ENCODE data around the gene ZPR1. TPM values are rescaled to one million over a fixed set of nuclear protein-coding genes. Genes with fewer than 3 reads are reported as not detected.

Gene ZPR1
- total RNA-seq, 6 experiments from 2014 or later, result 17.9 to 86.6 (median 30.2) TPM

DNA sequence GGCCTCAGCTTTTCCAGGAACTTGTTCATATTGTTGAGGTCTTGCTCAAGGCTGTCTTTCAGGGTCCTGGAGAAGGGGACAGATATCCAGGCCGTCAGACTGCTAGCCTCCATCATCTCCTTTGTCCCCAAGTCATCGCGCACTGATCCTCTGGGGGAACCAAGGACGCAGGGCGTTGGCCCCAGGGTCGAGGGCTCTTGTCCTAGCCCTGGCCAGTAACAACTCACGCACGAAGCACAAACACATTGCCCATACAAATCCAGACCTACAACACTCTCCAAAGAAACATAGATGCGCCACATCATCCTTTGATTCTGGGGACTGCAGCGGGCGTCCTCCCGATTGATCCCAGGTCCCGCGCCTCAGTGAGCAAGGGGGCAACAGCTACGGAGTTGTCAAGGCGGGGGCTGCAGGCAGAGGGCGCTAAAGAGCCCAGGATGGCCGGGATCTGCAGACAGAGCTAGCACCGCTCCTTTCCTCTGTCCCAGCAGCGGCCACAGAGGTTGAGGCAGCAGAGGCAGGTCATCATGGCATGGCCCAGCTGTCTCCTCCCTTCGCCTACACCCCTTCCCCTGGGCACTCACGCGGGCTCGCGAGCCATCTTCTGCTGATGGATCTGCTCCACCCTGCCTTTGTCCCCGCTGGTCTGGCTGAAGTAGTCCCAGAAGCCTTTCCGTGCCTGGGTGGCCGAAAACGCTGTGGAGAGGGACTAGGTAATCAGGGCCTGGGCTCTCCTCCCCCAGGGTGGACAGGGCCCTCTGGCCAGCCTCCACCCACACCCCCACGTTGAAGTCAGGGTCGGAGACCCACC, 3.4 kb upstream of the ZPR1 start:
- H3K27me3 ChIP-seq, result no peaks in the 10 kb centered on the region
- no peaks in the 10 kb centered on the region for H3K9me3 ChIP-seq
- ATAC-seq, result peak; percentile 42 to 81 (median 66)
- H3K4me1 ChIP-seq, result peaks cover 0 to 54% (median 5%) of the 10 kb centered on the region in 4 donors
- WGBS (ENCODE audit: insufficient coverage, low coverage, low lambda C conversion rate, missing lambda C conversion rate), result 17% methylated on average over 20 of the region's 31 CpGs
- intact Hi-C loops (cut with DNase I), result loop anchor here in 1 of 2 donors (5.0 kb wide), 1 partner anchor 46 kb away; the partner anchor contains the start of gene APOA1
- H3K27ac ChIP-seq, result peak overlapping the region; percentile 34 to 83 (median 73)
- TF ChIP-seq, protein P1, sequence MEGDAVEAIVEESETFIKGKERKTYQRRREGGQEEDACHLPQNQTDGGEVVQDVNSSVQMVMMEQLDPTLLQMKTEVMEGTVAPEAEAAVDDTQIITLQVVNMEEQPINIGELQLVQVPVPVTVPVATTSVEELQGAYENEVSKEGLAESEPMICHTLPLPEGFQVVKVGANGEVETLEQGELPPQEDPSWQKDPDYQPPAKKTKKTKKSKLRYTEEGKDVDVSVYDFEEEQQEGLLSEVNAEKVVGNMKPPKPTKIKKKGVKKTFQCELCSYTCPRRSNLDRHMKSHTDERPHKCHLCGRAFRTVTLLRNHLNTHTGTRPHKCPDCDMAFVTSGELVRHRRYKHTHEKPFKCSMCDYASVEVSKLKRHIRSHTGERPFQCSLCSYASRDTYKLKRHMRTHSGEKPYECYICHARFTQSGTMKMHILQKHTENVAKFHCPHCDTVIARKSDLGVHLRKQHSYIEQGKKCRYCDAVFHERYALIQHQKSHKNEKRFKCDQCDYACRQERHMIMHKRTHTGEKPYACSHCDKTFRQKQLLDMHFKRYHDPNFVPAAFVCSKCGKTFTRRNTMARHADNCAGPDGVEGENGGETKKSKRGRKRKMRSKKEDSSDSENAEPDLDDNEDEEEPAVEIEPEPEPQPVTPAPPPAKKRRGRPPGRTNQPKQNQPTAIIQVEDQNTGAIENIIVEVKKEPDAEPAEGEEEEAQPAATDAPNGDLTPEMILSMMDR (IDR thresholded peaks at IDR 0.05), result peak; percentile 83 to 94 (median 92)
- TF ChIP-seq POLR2A (IDR thresholded peaks at IDR 0.05), result peak; percentile 40
- peaks cover 0 to 10% (median 3%) of the 10 kb centered on the region in 4 donors for H3K36me3 ChIP-seq
- peak; percentile 86 to 89 (median 88) for DNase-seq
- H3K4me3 ChIP-seq, result peak overlapping the region; percentile 10 to 90 (median 82)

DNA sequence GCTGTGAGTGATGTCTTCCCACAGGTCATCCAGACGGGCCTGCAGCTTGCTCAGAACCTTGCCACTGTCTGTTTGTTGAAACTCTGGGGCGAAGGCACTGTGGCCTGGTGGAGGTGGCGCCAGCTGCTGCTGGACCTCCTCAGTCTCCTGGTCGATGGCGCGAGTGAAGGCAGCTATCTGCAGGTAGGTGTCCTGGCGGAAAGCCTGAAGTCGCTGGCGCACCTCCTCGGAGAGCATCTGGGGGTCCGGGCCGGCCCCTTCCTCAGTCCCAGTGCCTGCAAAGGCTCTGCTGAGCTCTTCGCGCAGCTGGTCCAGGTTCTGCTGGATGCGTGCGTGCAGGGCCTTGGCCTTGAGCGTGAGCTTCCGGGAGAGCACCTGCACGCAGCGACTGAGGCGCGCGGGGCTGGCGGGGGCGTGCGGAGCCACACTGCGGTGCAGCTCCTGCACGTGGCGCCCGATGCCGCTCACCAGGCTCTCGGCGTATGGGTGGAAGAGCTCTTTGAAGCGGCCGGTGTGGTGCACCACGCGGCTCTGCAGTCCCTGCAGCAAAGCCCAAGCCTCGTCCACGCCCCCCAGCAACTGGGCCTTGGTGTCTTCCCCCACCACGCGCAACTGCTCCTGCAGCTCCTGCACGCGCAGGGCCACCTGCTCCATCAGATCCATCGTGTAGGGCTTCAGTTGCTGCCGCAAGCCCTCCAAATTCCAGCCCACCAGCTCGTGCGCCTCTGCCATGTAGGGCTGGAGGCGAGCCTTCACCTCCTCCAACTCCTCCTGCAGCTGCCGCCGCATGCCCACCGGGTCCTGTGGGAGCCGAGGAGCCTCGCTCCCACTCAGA, 2.6 kb upstream of the ZPR1 start:
- peak overlapping the region; percentile 10 to 90 (median 82) for H3K4me3 ChIP-seq
- H3K4me1 ChIP-seq, result peaks cover 0 to 54% (median 5%) of the 10 kb centered on the region in 4 donors
- TF ChIP-seq, protein P1 (IDR thresholded peaks at IDR 0.05), result no peak
- TF ChIP-seq POLR2A (IDR thresholded peaks at IDR 0.05), result no peak
- H3K27ac ChIP-seq, result peak overlapping the region in 2 of 3 donors; percentile 73 to 83
- WGBS (ENCODE audit: insufficient coverage, low coverage, low lambda C conversion rate, missing lambda C conversion rate), result 29% methylated on average over 10 of the region's 53 CpGs
- peaks cover 0 to 19% (median 8%) of the 10 kb centered on the region in 4 donors for H3K36me3 ChIP-seq
- ATAC-seq, result no peak
- intact Hi-C loops (cut with DNase I), result loop anchor here in 1 of 2 donors (5.0 kb wide), 1 partner anchor 47 kb away; the partner anchor contains the start of gene APOA1
- H3K9me3 ChIP-seq, result no peaks in the 10 kb centered on the region
- H3K27me3 ChIP-seq, result no peaks in the 10 kb centered on the region
- DNase-seq, result peak in 2 of 3 donors; percentile 61 to 65

DNA sequence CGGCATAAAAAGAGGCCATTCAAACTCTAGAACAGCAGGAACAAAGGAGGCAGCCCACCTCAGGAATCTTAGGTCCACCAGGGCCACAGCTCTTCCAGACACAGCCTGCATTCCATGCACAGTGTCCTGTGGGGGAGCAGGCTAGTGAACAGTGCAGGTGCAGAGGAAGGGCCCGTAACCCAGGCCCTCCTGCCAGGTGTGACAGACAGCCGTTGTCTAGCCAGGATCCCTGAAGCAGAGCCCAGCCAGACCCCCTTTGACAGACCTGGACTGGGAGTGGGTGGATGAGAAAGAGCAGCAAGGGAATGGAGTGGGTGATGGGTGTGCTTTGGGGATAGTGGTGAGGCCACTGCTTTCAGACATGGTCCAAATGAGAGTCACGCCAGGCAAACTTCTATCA, 1.2 kb upstream of the ZPR1 start:
- 23% methylated on average over 2 of the region's 4 CpGs for WGBS (ENCODE audit: insufficient coverage, low coverage, low lambda C conversion rate, missing lambda C conversion rate)
- Histone ChIP-seq H3K27me3 (no peaks in the 10 kb centered on the region), H3K9me3 (no peaks in the 10 kb centered on the region), H3K36me3 (peaks cover 5 to 33% (median 17%) of the 10 kb centered on the region in 4 donors), H3K27ac (peak overlapping the region in 2 of 3 donors; percentile 73 to 82), H3K4me1 (peaks cover 0 to 54% (median 5%) of the 10 kb centered on the region in 4 donors), H3K4me3 (peak overlapping the region in 2 of 3 donors; percentile 82 to 90)
- ATAC-seq, result peak in 1 of 4 donors; percentile 18
- no peak for TF ChIP-seq POLR2A (IDR thresholded peaks at IDR 0.05)
- TF ChIP-seq, protein P1 (IDR thresholded peaks at IDR 0.05), result no peak
- intact Hi-C loops (cut with DNase I), result no loop called here
- DNase-seq, result no peak

DNA sequence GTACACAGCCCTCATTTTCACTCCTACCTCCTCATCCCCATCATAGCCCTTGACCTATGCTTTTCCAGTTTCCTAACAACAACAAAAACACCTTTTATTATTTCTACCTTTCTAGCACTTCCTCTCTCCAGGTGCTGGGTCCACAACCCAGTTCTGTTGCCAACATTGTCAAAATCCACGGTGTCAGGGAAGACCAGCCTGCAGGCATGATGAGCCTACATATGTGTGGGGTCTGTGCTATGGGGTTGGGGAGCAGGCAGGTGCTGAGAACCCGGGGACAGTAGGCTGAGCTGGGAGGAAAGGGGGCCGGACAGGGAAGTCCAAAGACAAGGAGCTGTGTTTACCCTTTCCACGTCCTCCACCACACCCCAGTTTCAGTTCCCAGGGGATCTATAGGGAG, 711 bp upstream of the ZPR1 start:
- Histone ChIP-seq H3K9me3 (no peaks in the 10 kb centered on the region), H3K4me3 (peak overlapping the region in 2 of 3 donors; percentile 82 to 90), H3K36me3 (peaks cover 5 to 35% (median 19%) of the 10 kb centered on the region in 4 donors), H3K4me1 (peaks cover 0 to 52% (median 5%) of the 10 kb centered on the region in 4 donors), H3K27ac (peak overlapping the region in 2 of 3 donors; percentile 73 to 82), H3K27me3 (no peaks in the 10 kb centered on the region)
- WGBS (ENCODE audit: insufficient coverage, low coverage, low lambda C conversion rate, missing lambda C conversion rate), result 15% methylated on average over 4 of the region's 4 CpGs
- DNase-seq (no peak), ATAC-seq (peak in 1 of 4 donors; percentile 15)
- TF ChIP-seq, protein P1 (IDR thresholded peaks at IDR 0.05), result no peak
- TF ChIP-seq POLR2A (IDR thresholded peaks at IDR 0.05), result no peak
- intact Hi-C loops (cut with DNase I), result no loop called here
